Measurements from ENCODE around the gene PTPRN2.

- TF ChIP-seq POLR2A (IDR thresholded peaks at IDR 0.05) (no peak), CTCF (IDR thresholded peaks at IDR 0.05) (no peak)
Observed at GRCh38 chr7:157590526-157590925, 997.1 kb downstream of the PTPRN2 start.

All from sigmoid colon (tissue), 3 donors.